Upper lobe of right lung (tissue), 1 donor: ENCODE data around the gene MESD. TPM values are rescaled to one million over a fixed set of nuclear protein-coding genes. Genes with fewer than 3 reads are reported as not detected.

Experiments used
- ATAC-seq: fragments of 200-7000 bp; cut with Tn5 transposase; one replicate; pipeline ENCODE4 v1.9.1; 2020; ENCODE audit warnings: mild to moderate bottlenecking, moderate library complexity
- DNase-seq: peaks from one replicate; pipeline ENCODE4 v3.0.0-alpha.2; 2020
- H3K27ac ChIP-seq: fragments of 200-600 bp; one replicate; pipeline ENCODE4 v1.8.0; 2022
- H3K27me3 ChIP-seq: fragments of 200-600 bp; one replicate; pipeline ENCODE4 v1.8.0; 2022; ENCODE audit warnings: mild to moderate bottlenecking
- H3K36me3 ChIP-seq: fragments of 200-600 bp; one replicate; pipeline ENCODE4 v1.8.0; 2022
- H3K4me1 ChIP-seq: fragments of 200-600 bp; one replicate; pipeline ENCODE4 v1.8.0; 2022
- H3K4me3 ChIP-seq: fragments of 200-600 bp; one replicate; pipeline ENCODE4 v1.8.0; 2022; ENCODE audit warnings: mild to moderate bottlenecking
- H3K9me3 ChIP-seq: fragments of 200-600 bp; one replicate; pipeline ENCODE4 v1.8.0; 2022
- intact Hi-C: fragments of 100-400 bp; cut with DNase I; formaldehyde crosslinking; loops from one replicate; pipeline ENCODE4 v1.11.0; 2022
- total RNA-seq: library from RNA; stranded (reverse); fragmentation: NEBNext Ultra II Directional; extraction: Animal tissue kit (Norgen Biotek cat#: 25700); gene quantifications from one replicate; pipeline ENCODE4 v1.2.1, GENCODE V29; 2021
- TF ChIP-seq, protein P1 (sequence below): fragments of 200-600 bp; IDR thresholded peaks from one replicate; pipeline ENCODE4 v1.8.0; 2022; ENCODE audit warnings: antibody characterized with exemption
- donor health status: DM: no; HTN: yes; CAD: no; lungs with severe emphysema.

Gene MESD
- total RNA-seq, 1 donor from 2014 or later, result 26.7 TPM

DNA sequence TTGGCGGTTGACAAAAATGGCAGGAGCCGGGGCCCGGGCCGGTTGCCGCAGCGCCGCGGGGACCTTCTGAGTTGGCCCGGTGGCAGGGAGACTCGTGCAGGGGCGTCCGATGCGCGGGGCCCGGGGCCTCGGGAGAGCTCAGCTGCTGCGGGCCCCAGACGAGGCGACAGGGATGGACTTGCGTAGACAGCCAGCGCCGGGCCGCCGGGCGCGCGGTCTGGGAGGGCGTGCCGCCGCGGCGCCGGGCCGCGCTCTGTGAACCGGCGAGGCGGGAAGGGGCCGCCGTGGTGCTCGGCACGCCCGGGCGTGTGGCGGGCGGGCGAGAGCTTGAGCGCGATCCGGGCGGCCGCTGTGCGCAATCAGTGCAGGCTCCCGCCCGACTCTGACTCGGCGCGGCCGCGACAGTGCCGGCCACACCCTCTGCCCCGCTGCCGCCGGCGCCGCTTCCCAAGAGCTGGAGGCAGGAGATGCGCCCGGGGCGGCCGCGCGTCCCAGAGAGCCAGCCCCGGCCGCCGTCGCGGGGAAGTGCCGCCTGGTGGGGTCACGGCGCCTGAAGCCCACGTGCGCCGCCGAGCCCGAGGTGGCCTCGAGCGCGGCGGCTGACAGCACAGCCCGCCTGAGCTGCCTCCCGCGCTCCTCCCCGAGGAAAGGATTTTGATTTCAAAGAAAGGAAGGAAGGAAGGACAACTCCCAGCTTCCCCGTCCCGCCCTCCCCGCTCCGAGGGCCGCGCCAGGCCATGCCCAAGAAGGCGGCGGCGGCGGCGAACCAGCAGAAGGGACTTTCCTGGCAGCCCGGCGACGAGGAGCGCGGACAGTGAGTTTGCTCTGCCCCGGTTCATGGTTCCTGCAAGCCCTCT is 11.8 kb upstream of the MESD start:
- Histone ChIP-seq H3K4me3 (peak overlapping the region; percentile 90), H3K4me1 (peaks cover 38% of the 10 kb centered on the region), H3K36me3 (peaks cover 20% of the 10 kb centered on the region), H3K27ac (peak overlapping the region; percentile 98), H3K27me3 (no peaks in the 10 kb centered on the region), H3K9me3 (no peaks in the 10 kb centered on the region)
- intact Hi-C loops, result no loop called here
- ATAC-seq (peak; percentile 66), DNase-seq (peak; percentile 84)
- TF ChIP-seq, protein P1, sequence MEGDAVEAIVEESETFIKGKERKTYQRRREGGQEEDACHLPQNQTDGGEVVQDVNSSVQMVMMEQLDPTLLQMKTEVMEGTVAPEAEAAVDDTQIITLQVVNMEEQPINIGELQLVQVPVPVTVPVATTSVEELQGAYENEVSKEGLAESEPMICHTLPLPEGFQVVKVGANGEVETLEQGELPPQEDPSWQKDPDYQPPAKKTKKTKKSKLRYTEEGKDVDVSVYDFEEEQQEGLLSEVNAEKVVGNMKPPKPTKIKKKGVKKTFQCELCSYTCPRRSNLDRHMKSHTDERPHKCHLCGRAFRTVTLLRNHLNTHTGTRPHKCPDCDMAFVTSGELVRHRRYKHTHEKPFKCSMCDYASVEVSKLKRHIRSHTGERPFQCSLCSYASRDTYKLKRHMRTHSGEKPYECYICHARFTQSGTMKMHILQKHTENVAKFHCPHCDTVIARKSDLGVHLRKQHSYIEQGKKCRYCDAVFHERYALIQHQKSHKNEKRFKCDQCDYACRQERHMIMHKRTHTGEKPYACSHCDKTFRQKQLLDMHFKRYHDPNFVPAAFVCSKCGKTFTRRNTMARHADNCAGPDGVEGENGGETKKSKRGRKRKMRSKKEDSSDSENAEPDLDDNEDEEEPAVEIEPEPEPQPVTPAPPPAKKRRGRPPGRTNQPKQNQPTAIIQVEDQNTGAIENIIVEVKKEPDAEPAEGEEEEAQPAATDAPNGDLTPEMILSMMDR, result no peak

DNA sequence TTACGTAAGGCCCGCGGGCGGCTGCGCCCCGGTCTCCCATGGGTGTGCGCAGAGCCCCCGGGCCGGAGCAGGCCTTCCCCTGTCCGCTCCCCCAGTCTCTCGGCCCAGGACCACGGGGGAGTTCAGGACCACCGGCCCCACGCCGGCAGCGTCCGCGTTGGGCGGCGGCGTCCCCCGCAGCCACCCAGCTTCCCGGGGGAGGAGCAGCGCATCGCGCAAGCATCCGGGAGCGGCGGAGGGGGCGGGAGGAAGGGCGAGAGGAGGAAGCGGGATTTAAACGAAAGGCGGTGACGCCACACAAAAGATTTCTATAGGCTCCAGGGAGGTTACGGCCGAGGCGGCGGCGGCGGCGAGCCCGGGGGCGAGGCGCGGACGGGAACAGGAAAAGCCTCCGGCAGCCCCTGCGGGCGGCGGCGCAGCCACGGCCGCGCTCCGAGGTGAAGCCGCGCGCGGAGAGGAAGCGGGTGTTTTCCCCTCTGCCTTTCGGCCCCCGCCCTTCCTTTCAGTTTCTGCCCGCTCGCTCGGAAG is 11.1 kb upstream of the MESD start, which contains the start of gene TLNRD1:
Gene TLNRD1, plus strand, starts transcription at position 300 of the 528 bp plus-strand sequence. CDS start 1,349 bp downstream, outside the sequence.
- peaks cover 20% of the 10 kb centered on the region for H3K36me3 ChIP-seq
- no peaks in the 10 kb centered on the region for H3K9me3 ChIP-seq
- H3K27me3 ChIP-seq, result no peaks in the 10 kb centered on the region
- peak within 1 kb of the TSS; percentile 98 for H3K27ac ChIP-seq
- ATAC-seq (peak; percentile 89), DNase-seq (peak; percentile 96)
- peaks cover 36% of the 10 kb centered on the region for H3K4me1 ChIP-seq
- H3K4me3 ChIP-seq, result peak within 1 kb of the TSS; percentile 90
- intact Hi-C loops, result no loop called here
- TF ChIP-seq, protein P1, result no peak

DNA sequence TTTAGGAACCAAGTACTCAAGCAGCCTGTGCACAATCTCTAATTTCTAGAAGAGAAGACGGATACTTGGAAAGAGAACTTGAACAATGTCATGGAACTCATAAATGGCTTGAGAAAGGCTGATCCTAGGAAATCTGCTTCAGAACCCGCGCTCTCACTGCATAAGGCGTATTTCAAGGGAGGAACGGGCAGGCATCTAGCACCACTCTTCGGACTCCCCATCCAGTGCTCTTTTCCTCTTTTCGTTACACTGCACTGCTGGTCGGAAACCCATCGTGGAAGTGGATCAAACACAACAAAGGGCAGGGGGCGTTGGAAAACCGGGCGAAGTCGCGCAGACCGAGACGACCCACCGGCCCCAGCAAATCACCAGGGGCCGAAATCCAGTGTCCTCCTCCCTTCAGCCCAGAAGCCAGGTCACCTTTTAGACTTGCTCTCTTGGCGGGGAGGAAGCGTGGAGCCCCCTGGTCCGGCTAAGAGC is 10.6 kb upstream of the MESD start:
- no peak for ATAC-seq
- H3K4me1 ChIP-seq, result peaks cover 31% of the 10 kb centered on the region
- TF ChIP-seq, protein P1, result no peak

DNA sequence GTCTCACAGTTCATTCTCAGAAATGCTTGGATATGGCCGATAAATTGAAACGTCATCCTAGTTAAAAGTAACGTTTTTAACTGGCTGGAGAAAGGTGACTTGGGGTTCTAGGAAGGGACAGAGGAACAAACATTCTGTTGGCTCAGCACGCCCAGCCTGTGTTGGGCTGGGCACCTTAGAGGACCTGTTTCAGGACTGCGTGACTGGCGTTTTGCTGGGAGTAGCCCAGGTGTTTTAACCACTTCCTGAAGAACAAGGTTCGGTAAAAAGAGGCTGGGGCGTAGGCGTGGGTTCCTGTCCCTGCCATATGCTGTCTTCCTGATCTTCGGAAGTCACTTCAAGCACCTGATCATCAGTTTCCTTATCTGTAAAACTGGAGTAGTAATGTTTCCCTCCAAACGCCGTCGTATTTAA is 10.0 kb upstream of the MESD start:
- TF ChIP-seq, protein P1, result no peak
- H3K27me3 ChIP-seq, result no peaks in the 10 kb centered on the region
- peak overlapping the region; percentile 90 for H3K4me3 ChIP-seq
- no peaks in the 10 kb centered on the region for H3K9me3 ChIP-seq
- peaks cover 20% of the 10 kb centered on the region for H3K36me3 ChIP-seq
- DNase-seq (no peak), ATAC-seq (peak; percentile 1)
- intact Hi-C loops, result loop anchor here (10.0 kb wide), 1 partner anchor 265 kb away; no protein-coding TSS in a partner anchor
- H3K4me1 ChIP-seq, result peaks cover 26% of the 10 kb centered on the region
- H3K27ac ChIP-seq, result peak overlapping the region; percentile 98

More for the DNA sequence above, 10.6 kb upstream of the MESD start:
- H3K36me3 ChIP-seq, result peaks cover 20% of the 10 kb centered on the region
- peak overlapping the region; percentile 98 for H3K27ac ChIP-seq
- no peak for DNase-seq
- intact Hi-C loops, result no loop called here
- no peaks in the 10 kb centered on the region for H3K27me3 ChIP-seq
- peak overlapping the region; percentile 90 for H3K4me3 ChIP-seq
- no peaks in the 10 kb centered on the region for H3K9me3 ChIP-seq

DNA sequence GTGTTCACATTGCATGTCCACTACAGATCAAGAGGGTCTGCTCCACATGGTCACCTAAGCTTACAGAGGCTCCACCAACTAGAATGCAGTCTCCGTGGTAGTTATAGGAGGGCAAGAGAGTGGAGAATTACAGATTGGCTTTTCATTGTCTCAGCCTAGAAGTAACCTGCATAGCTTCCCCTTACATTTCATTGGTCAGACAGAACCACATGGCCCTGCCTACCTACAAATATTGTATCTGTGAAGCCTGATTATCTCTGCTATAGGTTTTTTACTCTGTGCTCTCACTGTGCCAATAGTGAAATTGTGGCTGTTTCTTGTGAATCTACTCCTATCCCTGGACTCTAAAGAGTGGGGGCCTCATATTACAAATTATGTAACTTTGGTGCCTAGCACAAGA is 8.6 kb upstream of the MESD start:
- H3K27ac ChIP-seq, result peak overlapping the region; percentile 3

More for the DNA sequence above, 8.6 kb upstream of the MESD start:
- DNase-seq (no peak), ATAC-seq (no peak)
- H3K36me3 ChIP-seq, result peaks cover 6% of the 10 kb centered on the region
- no peak overlapping the region for H3K4me3 ChIP-seq
- peaks cover 12% of the 10 kb centered on the region for H3K4me1 ChIP-seq
- TF ChIP-seq, protein P1, result no peak
- intact Hi-C loops, result loop anchor here (10.0 kb wide), 1 partner anchor 267 kb away; no protein-coding TSS in a partner anchor
- no peaks in the 10 kb centered on the region for H3K27me3 ChIP-seq
- H3K9me3 ChIP-seq, result no peaks in the 10 kb centered on the region
